ENCODE results near the gene ZNF490. TPM values are rescaled to one million over a fixed set of nuclear protein-coding genes. Genes with fewer than 3 reads are reported as not detected.
A peak's percentile ranks its signal among the peaks of the same experiment; 100 is the strongest.
"Not testable (repeated sequence)": the region's sequence is repeated elsewhere in the genome, so short reads cannot be mapped to it uniquely, and the experiment has no call there.

ZNF490 gene
- total RNA-seq, 2 donors from 2014 or later, result 12.5 to 15.6 TPM

- Mint-ChIP-seq H3K27ac (no peak overlapping the region), H3K36me3 (no peaks in the 10 kb centered on the region)
Measured at GRCh38 chr19:12597594-12597993, 13.0 kb downstream of the ZNF490 start.

DNA sequence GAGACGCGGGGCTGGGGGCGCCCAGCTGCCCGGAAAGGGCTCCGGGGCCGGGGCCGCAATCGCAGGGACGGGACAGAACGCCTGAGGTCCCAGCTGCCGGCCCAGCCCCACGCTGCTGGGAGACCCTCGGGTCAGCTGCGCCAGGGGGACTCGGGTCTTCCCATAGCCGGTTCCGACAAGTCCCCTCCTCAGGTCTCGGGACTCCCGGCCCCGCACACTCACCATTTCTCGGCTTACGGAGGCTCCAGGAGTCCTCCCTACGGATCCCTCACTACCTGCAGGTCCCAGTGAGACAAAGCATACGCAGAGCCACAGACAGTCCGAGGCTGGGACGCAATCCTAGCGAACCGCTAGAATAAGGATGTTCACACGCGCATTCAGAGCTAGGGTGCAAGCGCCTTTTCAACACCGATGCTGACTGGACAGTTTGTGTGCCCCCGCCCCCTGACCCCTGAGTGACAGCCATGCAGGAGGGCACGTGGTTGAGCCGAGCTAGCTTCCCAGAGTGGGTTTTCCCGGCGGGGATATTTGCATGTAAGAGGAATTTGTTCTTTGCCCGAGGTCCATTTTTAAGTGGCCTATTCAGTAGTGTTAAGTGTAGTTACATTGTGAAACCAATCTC lies 13.6 kb downstream of the ZNF490 start:
- Mint-ChIP-seq H3K4me3 (no peak overlapping the region), H3K27me3 (no peaks in the 10 kb centered on the region), H3K9me3 (no peaks in the 10 kb centered on the region), H3K4me1 (ENCODE audit: low read depth in 2 of 2) (peaks cover 0 to 3% of the 10 kb centered on the region in 2 donors), H3K27ac (no peak overlapping the region), H3K36me3 (no peaks in the 10 kb centered on the region)
- DNase-seq (ENCODE audit: low spot score) (no peak), ATAC-seq (no peak)

More at GRCh38 chr19:12597594-12597993, 13.0 kb downstream of the ZNF490 start:
- DNase-seq (ENCODE audit: low spot score), result no peak
- no peaks in the 10 kb centered on the region for H3K9me3 Mint-ChIP-seq
- H3K27me3 Mint-ChIP-seq, result no peaks in the 10 kb centered on the region
- ATAC-seq, result no peak
- peaks cover 0 to 3% of the 10 kb centered on the region in 2 donors for H3K4me1 Mint-ChIP-seq (ENCODE audit: low read depth in 2 of 2)
- no peak overlapping the region for H3K4me3 Mint-ChIP-seq

- H3K27me3 Mint-ChIP-seq, result no peaks in the 10 kb centered on the region
- no peak overlapping the region for H3K27ac Mint-ChIP-seq
- H3K36me3 Mint-ChIP-seq, result no peaks in the 10 kb centered on the region
- no peak overlapping the region for H3K4me3 Mint-ChIP-seq
- ATAC-seq (no peak), DNase-seq (ENCODE audit: low spot score) (no peak)
- H3K4me1 Mint-ChIP-seq (ENCODE audit: low read depth in 2 of 2), result peaks cover 0 to 3% of the 10 kb centered on the region in 2 donors
- no peaks in the 10 kb centered on the region for H3K9me3 Mint-ChIP-seq
Measured at GRCh38 chr19:12596485-12596884, 14.1 kb downstream of the ZNF490 start.

DNA sequence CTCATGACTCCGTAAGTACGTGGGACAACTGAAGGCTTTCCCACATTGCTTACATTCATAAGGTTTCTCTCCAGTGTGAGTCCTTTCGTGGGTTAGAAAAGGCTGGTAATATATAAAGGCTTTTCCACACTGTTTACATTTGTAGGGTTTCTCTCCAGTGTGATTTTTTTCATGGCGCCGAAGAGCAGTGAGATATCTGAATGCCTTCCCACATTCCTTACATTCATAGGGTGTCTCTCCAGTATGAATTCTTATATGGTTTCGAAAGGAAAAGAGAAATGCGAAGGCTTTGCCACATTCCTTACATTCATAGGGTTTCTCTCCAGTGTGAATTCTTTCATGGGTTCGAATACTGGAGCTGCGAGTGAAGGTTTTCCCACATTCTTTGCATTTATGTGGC lies 29.5 kb downstream of the ZNF490 start:
- H3K27me3 Mint-ChIP-seq, result no peaks in the 10 kb centered on the region
- peaks cover 32% of the 10 kb centered on the region for H3K36me3 Mint-ChIP-seq
- no peak for DNase-seq (ENCODE audit: low spot score)
- peaks cover 0 to 2% of the 10 kb centered on the region in 2 donors for H3K4me1 Mint-ChIP-seq (ENCODE audit: low read depth in 2 of 2)
- no peaks in the 10 kb centered on the region for H3K9me3 Mint-ChIP-seq
- no peak overlapping the region for H3K27ac Mint-ChIP-seq
- no peak overlapping the region for H3K4me3 Mint-ChIP-seq
- ATAC-seq, result no peak

DNA sequence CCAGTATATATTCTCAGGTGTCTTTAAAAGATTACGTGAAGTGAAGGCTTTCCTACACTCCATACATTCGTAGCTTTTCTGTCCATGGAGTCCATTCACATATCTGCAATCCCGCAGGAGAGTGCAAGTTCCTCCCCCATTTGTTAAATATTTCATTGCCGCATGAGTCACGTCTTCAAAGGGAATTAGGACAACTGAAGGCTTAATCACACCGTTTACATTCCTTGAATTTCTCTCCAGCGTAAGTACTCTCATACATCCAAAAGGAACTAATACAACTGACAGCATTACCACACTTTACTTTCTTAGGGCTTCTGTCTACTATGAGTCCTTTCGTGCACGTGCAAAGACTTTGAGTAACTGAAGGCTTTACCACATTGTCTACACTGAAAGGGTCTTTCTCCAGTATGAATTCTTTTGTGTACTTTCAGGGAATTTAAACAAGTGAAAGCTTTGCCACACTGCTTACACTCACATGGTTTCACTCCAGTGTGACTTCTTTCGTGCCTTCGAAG lies 30.4 kb downstream of the ZNF490 start:
- no peak for ATAC-seq
- Mint-ChIP-seq H3K4me3 (no peak overlapping the region), H3K9me3 (no peaks in the 10 kb centered on the region), H3K36me3 (peaks cover 32% of the 10 kb centered on the region), H3K4me1 (ENCODE audit: low read depth in 2 of 2) (peaks cover 0 to 2% of the 10 kb centered on the region in 2 donors), H3K27ac (no peak overlapping the region), H3K27me3 (no peaks in the 10 kb centered on the region)
- DNase-seq (ENCODE audit: low spot score), result no peak

GRCh38 chr19:12578641-12579040 lies 32.0 kb downstream of the ZNF490 start:
- Mint-ChIP-seq H3K27me3 (no peaks in the 10 kb centered on the region), H3K4me3 (no peak overlapping the region), H3K36me3 (peaks cover 29% of the 10 kb centered on the region), H3K27ac (no peak overlapping the region), H3K4me1 (ENCODE audit: low read depth in 2 of 2) (peaks cover 7% of the 10 kb centered on the region in 2 donors), H3K9me3 (no peaks in the 10 kb centered on the region)
- DNase-seq (ENCODE audit: low spot score) (no peak), ATAC-seq (no peak)

DNA sequence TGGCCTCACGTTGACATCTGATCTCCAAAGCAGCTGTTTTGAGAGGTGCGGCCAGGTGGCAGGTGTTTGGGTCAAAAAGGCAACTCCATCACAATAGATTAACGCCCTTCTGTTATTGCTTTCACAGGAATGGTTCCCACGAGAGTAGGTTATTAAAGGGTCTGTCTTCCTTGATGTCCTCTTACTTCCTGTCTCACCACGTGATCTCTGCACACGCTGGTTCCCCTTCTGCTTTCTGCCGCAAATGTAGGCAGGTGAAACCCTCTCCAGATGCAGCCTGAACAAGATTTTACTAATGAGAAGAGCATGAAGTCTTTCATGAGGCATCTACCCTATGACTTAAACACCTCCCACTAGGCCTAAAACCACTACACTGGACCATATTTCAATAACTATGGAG lies 36.6 kb downstream of the ZNF490 start:
- peaks cover 7% of the 10 kb centered on the region in 2 donors for H3K4me1 Mint-ChIP-seq (ENCODE audit: low read depth in 2 of 2)
- DNase-seq (ENCODE audit: low spot score) (no peak), ATAC-seq (no peak)
- peaks cover 7% of the 10 kb centered on the region for H3K36me3 Mint-ChIP-seq
- H3K27ac Mint-ChIP-seq, result no peak overlapping the region
- no peaks in the 10 kb centered on the region for H3K9me3 Mint-ChIP-seq
- H3K27me3 Mint-ChIP-seq, result no peaks in the 10 kb centered on the region
- no peak overlapping the region for H3K4me3 Mint-ChIP-seq

- DNase-seq (ENCODE audit: low spot score), result no peak
- H3K9me3 Mint-ChIP-seq, result no peaks in the 10 kb centered on the region
- ATAC-seq, result no peak
- H3K36me3 Mint-ChIP-seq, result no peaks in the 10 kb centered on the region
- no peak overlapping the region for H3K4me3 Mint-ChIP-seq
- no peaks in the 10 kb centered on the region for H3K27me3 Mint-ChIP-seq
- H3K4me1 Mint-ChIP-seq (ENCODE audit: low read depth in 2 of 2), result peaks cover 5 to 6% of the 10 kb centered on the region in 2 donors
- H3K27ac Mint-ChIP-seq, result no peak overlapping the region
Measured at GRCh38 chr19:12567951-12568350, 42.7 kb downstream of the ZNF490 start.

DNA sequence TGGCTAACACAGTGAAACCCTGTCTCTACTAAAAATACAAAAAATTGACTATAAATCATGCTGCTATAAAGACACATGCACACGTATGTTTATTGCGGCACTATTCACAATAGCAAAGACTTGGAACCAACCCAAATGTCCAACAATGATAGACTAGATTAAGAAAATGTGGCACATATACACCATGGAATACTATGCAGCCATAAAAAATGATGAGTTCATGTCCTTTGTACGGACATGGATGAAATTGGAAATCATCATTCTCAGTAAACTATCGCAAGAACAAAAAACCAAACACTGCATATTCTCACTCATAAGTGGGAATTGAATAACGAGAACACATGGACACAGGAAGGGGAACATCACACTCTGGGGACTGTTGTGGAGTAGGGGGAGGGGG lies 44.2 kb downstream of the ZNF490 start:
- H3K36me3 Mint-ChIP-seq; H3K27ac Mint-ChIP-seq; H3K9me3 Mint-ChIP-seq; ATAC-seq; H3K4me1 Mint-ChIP-seq (ENCODE audit: low read depth in 2 of 2); DNase-seq (ENCODE audit: low spot score); H3K27me3 Mint-ChIP-seq; H3K4me3 Mint-ChIP-seq: not testable (repeated sequence)

DNA sequence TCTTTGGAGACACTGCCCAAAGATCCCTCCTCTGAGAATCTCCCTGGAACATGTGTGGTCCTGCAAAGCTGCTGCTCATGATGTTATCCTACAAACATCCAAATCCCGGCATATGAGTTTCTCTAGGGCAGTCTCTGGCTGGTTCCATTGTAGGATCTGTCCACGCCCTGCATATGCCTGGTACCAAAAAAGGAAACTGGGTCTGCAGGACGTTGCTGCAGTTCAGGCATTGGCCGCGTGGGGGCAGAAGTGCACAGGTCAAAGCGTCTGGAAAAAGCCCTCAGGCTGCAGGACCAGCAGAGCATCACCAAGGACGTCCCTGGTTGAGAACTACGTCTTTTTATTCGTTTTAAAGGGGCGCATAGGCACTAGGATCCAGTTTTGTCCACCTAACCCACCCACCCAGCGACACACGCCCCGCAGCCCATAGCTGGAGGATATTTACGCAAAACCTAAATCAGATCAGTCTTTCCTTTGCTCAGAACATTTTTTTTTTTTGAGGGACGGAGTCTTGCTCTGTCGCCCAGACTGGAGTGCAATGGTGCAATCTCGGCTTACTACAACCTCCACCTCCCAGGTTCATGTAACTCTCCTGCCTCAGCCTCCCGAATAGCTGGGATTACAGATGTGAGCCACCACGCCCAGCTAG lies 46.5 kb downstream of the ZNF490 start:
- Mint-ChIP-seq H3K4me3 (no peak overlapping the region), H3K27me3 (no peaks in the 10 kb centered on the region), H3K4me1 (ENCODE audit: low read depth in 2 of 2) (peaks cover 5 to 6% of the 10 kb centered on the region in 2 donors), H3K36me3 (no peaks in the 10 kb centered on the region), H3K27ac (no peak overlapping the region), H3K9me3 (no peaks in the 10 kb centered on the region)
- peak; percentile 84 to 90 for ATAC-seq
- peak; percentile 87 for DNase-seq (ENCODE audit: low spot score)

- DNase-seq (ENCODE audit: low spot score) (no peak), ATAC-seq (no peak)
- H3K4me3 Mint-ChIP-seq, result no peak overlapping the region
- peaks cover 20% of the 10 kb centered on the region in 2 donors for H3K4me1 Mint-ChIP-seq (ENCODE audit: low read depth in 2 of 2)
- no peak overlapping the region for H3K27ac Mint-ChIP-seq
- no peaks in the 10 kb centered on the region for H3K9me3 Mint-ChIP-seq
- peaks cover 0 to 4% of the 10 kb centered on the region in 2 donors for H3K27me3 Mint-ChIP-seq
- H3K36me3 Mint-ChIP-seq, result no peaks in the 10 kb centered on the region
Measured at GRCh38 chr19:12555456-12555930, 55.1 kb downstream of the ZNF490 start.

- peak within 1 kb of the TSS; percentile 87 to 97 for H3K27ac Mint-ChIP-seq
- H3K9me3 Mint-ChIP-seq, result no peaks in the 10 kb centered on the region
- DNase-seq (ENCODE audit: low spot score) (peak; percentile 96), ATAC-seq (peak; percentile 99 to 100)
- H3K4me1 Mint-ChIP-seq (ENCODE audit: low read depth in 2 of 2), result peaks cover 41 to 45% of the 10 kb centered on the region in 2 donors
- no peaks in the 10 kb centered on the region for H3K36me3 Mint-ChIP-seq
- H3K27me3 Mint-ChIP-seq, result peaks cover 0 to 4% of the 10 kb centered on the region in 2 donors
- H3K4me3 Mint-ChIP-seq, result peak within 1 kb of the TSS; percentile 97
Measured at GRCh38 chr19:12551060-12551832, 59.4 kb downstream of the ZNF490 start, which contains the start of gene ZNF564. Gene ZNF564, minus strand, starts transcription at chr19:12551482. Its CDS starts 150 bp downstream, at chr19:12551332.

DNA sequence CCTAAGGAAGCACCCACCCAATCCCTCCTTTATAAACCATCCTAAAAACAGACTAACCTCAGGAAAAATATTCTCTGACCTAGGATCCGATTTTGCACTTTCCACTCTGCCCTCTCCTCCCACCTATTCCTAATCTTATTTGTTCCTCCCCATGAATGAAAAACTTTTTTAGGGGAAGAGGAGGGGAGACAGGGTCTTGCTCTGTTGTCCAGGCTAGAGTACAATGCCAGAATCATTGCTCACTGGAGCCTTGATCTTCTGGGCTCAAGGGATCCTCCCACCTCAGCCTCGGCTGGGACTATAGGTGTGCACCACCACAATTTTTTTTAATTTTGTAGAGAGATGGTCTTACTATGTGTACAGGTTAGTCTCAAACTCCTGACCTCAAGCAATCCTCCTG lies 63.7 kb downstream of the ZNF490 start:
- Mint-ChIP-seq H3K4me1 (ENCODE audit: low read depth in 2 of 2) (peaks cover 55% of the 10 kb centered on the region in 2 donors), H3K36me3 (peaks cover 12% of the 10 kb centered on the region)

More for the DNA sequence above, 63.7 kb downstream of the ZNF490 start:
- Mint-ChIP-seq H3K27me3 (no peaks in the 10 kb centered on the region), H3K9me3 (peaks cover 4% of the 10 kb centered on the region), H3K4me3 (no peak overlapping the region), H3K27ac (peak overlapping the region in 1 of 2 donors; percentile 78)
- ATAC-seq (no peak), DNase-seq (ENCODE audit: low spot score) (no peak)

Measured in natural killer cell treated with Interleukin-12 subunit alpha and Interleukin-12 subunit beta and Interleukin-15 and Interleukin-18, amount 100 ng/mL, for 72 hours (primary cell).